ENCODE measurements around the gene CABLES2. TPM values are rescaled to one million over a fixed set of nuclear protein-coding genes. Genes with fewer than 3 reads are reported as not detected.
A peak's percentile ranks its signal among the peaks of the same experiment; 100 is the strongest.

CABLES2 gene
- polyA plus RNA-seq, 2 of the 4 experiments (the other 2 are of a cell fraction): 3.9 to 7.7 TPM

- TF ChIP-seq, protein P1, sequence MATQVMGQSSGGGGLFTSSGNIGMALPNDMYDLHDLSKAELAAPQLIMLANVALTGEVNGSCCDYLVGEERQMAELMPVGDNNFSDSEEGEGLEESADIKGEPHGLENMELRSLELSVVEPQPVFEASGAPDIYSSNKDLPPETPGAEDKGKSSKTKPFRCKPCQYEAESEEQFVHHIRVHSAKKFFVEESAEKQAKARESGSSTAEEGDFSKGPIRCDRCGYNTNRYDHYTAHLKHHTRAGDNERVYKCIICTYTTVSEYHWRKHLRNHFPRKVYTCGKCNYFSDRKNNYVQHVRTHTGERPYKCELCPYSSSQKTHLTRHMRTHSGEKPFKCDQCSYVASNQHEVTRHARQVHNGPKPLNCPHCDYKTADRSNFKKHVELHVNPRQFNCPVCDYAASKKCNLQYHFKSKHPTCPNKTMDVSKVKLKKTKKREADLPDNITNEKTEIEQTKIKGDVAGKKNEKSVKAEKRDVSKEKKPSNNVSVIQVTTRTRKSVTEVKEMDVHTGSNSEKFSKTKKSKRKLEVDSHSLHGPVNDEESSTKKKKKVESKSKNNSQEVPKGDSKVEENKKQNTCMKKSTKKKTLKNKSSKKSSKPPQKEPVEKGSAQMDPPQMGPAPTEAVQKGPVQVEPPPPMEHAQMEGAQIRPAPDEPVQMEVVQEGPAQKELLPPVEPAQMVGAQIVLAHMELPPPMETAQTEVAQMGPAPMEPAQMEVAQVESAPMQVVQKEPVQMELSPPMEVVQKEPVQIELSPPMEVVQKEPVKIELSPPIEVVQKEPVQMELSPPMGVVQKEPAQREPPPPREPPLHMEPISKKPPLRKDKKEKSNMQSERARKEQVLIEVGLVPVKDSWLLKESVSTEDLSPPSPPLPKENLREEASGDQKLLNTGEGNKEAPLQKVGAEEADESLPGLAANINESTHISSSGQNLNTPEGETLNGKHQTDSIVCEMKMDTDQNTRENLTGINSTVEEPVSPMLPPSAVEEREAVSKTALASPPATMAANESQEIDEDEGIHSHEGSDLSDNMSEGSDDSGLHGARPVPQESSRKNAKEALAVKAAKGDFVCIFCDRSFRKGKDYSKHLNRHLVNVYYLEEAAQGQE (IDR thresholded peaks at IDR 0.05): no peak
- TF ChIP-seq HMGXB4 (CRISPR knock-in tag; IDR thresholded peaks at IDR 0.05; ENCODE audit: borderline replicate concordance) (no peak), MYC (IDR thresholded peaks at IDR 0.05; ENCODE audit: borderline replicate concordance, low read length) (no peak), NFE2L2 (conservative IDR thresholded peaks at IDR 0.05; ENCODE audit: low read length) (no peak), ESRRA (IDR thresholded peaks at IDR 0.05; ENCODE audit: borderline replicate concordance, low read length) (no peak)
Observed at GRCh38 chr20:62425281-62426058, 18.4 kb upstream of the CABLES2 start (continued).

DNA sequence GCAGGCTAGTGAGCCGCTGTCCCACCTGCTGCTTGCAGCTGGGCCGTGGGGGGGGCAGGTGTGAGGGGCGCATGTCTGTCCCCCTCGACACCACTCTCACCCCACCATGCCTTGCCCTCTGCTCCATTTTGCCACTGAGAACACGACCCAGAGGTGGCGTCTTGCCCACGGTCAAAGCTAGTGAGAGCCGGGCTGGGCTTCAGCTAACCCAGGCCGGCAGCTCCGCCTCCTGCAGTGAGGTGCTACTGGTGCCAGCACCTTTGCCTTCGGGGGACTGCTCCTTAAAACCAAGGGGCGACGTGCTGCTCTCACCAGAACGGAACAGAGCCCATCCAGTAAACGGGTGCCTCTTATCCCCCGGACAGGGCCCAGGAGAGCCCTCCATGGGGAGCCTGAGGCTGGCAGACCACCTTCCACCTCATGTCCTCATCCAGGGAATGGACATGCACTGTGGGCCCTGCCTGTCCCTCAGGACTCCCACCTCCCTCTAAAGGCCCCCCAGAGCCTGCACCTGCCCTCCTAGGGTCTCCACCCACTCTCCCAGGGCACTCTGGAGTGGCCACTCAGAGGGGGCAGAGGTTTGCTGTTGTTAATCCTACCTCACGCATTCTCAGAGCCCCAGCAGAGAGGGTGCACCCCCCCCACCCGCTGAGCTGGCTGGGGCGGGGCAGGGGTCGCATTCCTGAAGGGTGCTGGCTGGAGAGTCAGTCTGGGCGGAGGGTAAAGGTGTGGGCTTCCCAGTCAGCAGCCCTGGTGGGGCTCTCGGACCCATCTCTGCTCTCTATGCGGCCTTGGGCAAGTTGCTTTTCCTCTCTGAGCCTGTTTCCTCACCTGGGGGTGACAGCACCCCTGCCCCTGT is 17.4 kb upstream of the CABLES2 start:
- TF ChIP-seq ZSCAN20 (CRISPR knock-in tag; IDR thresholded peaks at IDR 0.05): no peak
- TF ChIP-seq PBX3 (IDR thresholded peaks at IDR 0.05): no peak
- FAIRE-seq: no peak
- no peak overlapping the region for H3K27ac ChIP-seq
- ChIA-PET POLR2A (no interaction called here), CTCF (interaction anchor here (1.2 to 5.2 kb wide), 4 partner anchors 14 to 192 kb away, joined by 4 to 31 read pairs (median 6); no protein-coding TSS in a partner anchor)
- DNase-seq (ENCODE audit: low read depth in 1 of 2, low spot score in 1 of 2): no peak
- WGBS (ENCODE audit: missing lambda C conversion rate): 44% methylated on average over 14 of the region's 23 CpGs
- H3K4me3 ChIP-seq: no peak overlapping the region
- H3K4me2 ChIP-seq: no peak overlapping the region
- 0 out of 6 replicates have a peak, but pooled peaks of 1 of the 2 experiments have one; percentile 11 for ATAC-seq
- H3K4me1 ChIP-seq: no peaks in the 10 kb centered on the region
- H3K9me3 ChIP-seq: no peaks in the 10 kb centered on the region

DNA sequence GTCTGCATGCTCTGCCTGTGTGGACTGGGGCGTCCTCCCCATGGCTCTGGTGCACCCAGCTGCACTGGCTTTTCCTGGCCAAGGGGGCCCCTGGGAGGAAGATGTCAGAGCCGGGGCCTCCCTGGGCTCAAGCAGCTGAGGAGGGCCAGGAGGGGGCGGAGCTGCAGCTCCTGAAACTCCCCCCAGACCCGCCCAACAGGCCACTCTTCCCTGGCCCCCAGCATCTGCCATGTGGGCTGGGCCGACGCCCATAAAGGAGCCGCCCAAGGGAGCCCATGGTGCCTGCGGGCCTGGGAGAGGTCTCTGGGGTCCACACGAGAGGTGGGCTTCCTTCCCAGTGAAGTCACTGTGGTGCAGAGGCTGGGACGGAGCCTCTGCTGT is 16.2 kb upstream of the CABLES2 start:
- no peaks in the 10 kb centered on the region for H3K9me3 ChIP-seq
- H3K4me3 ChIP-seq: no peak overlapping the region
- no peak overlapping the region for H3K4me2 ChIP-seq
- TF ChIP-seq NFE2L2 (conservative IDR thresholded peaks at IDR 0.05; ENCODE audit: low read length): no peak
- TF ChIP-seq SREBF2 (IDR thresholded peaks at IDR 0.05): no peak
- TF ChIP-seq CBX8 (IDR thresholded peaks at IDR 0.05): no peak
- no peak for TF ChIP-seq MAFK (IDR thresholded peaks at IDR 0.05; ENCODE audit: partially characterized antibody)
- TF ChIP-seq ZSCAN20 (CRISPR knock-in tag; IDR thresholded peaks at IDR 0.05): no peak
- TF ChIP-seq ZFP36 (IDR thresholded peaks at IDR 0.05; ENCODE audit: borderline replicate concordance, partially characterized antibody): no peak
- TF ChIP-seq ATOH8 (CRISPR knock-in tag; IDR thresholded peaks at IDR 0.05; ENCODE audit: low read depth): no peak
- no peak for TF ChIP-seq NR3C1 (IDR thresholded peaks at IDR 0.05)
- TF ChIP-seq HOXB5 (CRISPR knock-in tag; IDR thresholded peaks at IDR 0.05): no peak
- TF ChIP-seq POLR2AphosphoS2 (conservative IDR thresholded peaks at IDR 0.05; ENCODE audit: low read length): no peak
- no peak for TF ChIP-seq MAZ (IDR thresholded peaks at IDR 0.05; ENCODE audit: borderline replicate concordance, low read depth, low read length)
- no peak for TF ChIP-seq HDAC2 (IDR thresholded peaks at IDR 0.05)
- TF ChIP-seq BHLHE40 (IDR thresholded peaks at IDR 0.05; ENCODE audit: low read depth, low read length): no peak
- TF ChIP-seq ZC3H11A (IDR thresholded peaks at IDR 0.05): no peak
- no peak for TF ChIP-seq NPAS2 (CRISPR knock-in tag; IDR thresholded peaks at IDR 0.05; ENCODE audit: borderline replicate concordance)
- peak in 1 of 2 experiments; percentile 18; a peak in 2 of 6 replicates for ATAC-seq
- ChIA-PET POLR2A (no interaction called here), CTCF (interaction anchor here (1.2 to 5.2 kb wide), 5 partner anchors 13 to 194 kb away, joined by 3 to 31 read pairs (median 4); no protein-coding TSS in a partner anchor)
- no peak for DNase-seq (ENCODE audit: low read depth in 1 of 2, low spot score in 1 of 2)
- WGBS (ENCODE audit: missing lambda C conversion rate): 80% methylated on average over 1 of the region's 10 CpGs
- no peaks in the 10 kb centered on the region for H3K4me1 ChIP-seq
- FAIRE-seq: no peak
- H3K27ac ChIP-seq: no peak overlapping the region
